ENCODE results near the gene NTRK1. TPM values are rescaled to one million over a fixed set of nuclear protein-coding genes. Genes with fewer than 3 reads are reported as not detected.

Gene NTRK1
- total and polyA plus RNA-seq, 2 experiments from 2014 or later: 0.08 to 0.11 TPM

- peaks cover 57% of the 10 kb centered on the region for H3K27me3 ChIP-seq (replicated peaks; ENCODE audit: insufficient read depth)
- DNase-seq: no peak
- TF ChIP-seq EZH2 (IDR thresholded peaks at IDR 0.05; ENCODE audit: insufficient read depth, poor library complexity, severe bottlenecking): no peak
- no peak for TF ChIP-seq EZH2phosphoT487 (IDR thresholded peaks at IDR 0.05; ENCODE audit: insufficient read depth, low read depth)
- no peak overlapping the region for H3K4me2 ChIP-seq (ENCODE audit: unreplicated experiment)
- H3K9me2 ChIP-seq (ENCODE audit: insufficient read depth): no peaks in the 10 kb centered on the region
- no peaks in the 10 kb centered on the region for H3K4me1 ChIP-seq (ENCODE audit: insufficient read depth)
- no peak overlapping the region for H3K27ac ChIP-seq
- no peaks in the 10 kb centered on the region for H3K79me2 ChIP-seq (ENCODE audit: insufficient read depth)
- H3K9me3 ChIP-seq (ENCODE audit: low read depth): no peaks in the 10 kb centered on the region
- WGBS, 2 experiments (ENCODE audit: low coverage in 1 of 2, low lambda C conversion rate in 2 of 2, missing lambda C conversion rate in 2 of 2): 48 to 49% methylated on average over 18 of the region's 18 CpGs
- in situ Hi-C loops (cut with MboI): no loop called here
- no peak overlapping the region for H3K4me3 ChIP-seq
- no peak overlapping the region for H2AFZ ChIP-seq
- no peaks in the 10 kb centered on the region for H4K20me1 ChIP-seq (ENCODE audit: insufficient read depth)
- no peaks in the 10 kb centered on the region for H3K36me3 ChIP-seq (ENCODE audit: low read depth)
- no peak overlapping the region for H3K9ac ChIP-seq
- H3F3A ChIP-seq (ENCODE audit: insufficient read depth): no peaks in the 10 kb centered on the region
Observed at GRCh38 chr1:156845953-156846545, 14.6 kb upstream of the NTRK1 start.

- no peak for DNase-seq
- no peaks in the 10 kb centered on the region for H3K9me3 ChIP-seq (ENCODE audit: low read depth)
- peaks cover 56% of the 10 kb centered on the region for H3K27me3 ChIP-seq (replicated peaks; ENCODE audit: insufficient read depth)
- H3K4me2 ChIP-seq (ENCODE audit: unreplicated experiment): no peak overlapping the region
- H3K9me2 ChIP-seq (ENCODE audit: insufficient read depth): no peaks in the 10 kb centered on the region
- H2AFZ ChIP-seq: no peak overlapping the region
- 92 to 98% methylated on average over 3 to 5 of the region's 5 CpGs for WGBS, 2 experiments (ENCODE audit: low coverage in 1 of 2, low lambda C conversion rate in 2 of 2, missing lambda C conversion rate in 2 of 2)
- H3K4me1 ChIP-seq (ENCODE audit: insufficient read depth): no peaks in the 10 kb centered on the region
- H3K36me3 ChIP-seq (ENCODE audit: low read depth): no peaks in the 10 kb centered on the region
- H3K9ac ChIP-seq: no peak overlapping the region
- H3F3A ChIP-seq (ENCODE audit: insufficient read depth): no peaks in the 10 kb centered on the region
- in situ Hi-C loops (cut with MboI): no loop called here
- no peaks in the 10 kb centered on the region for H4K20me1 ChIP-seq (ENCODE audit: insufficient read depth)
- no peak for TF ChIP-seq EZH2phosphoT487 (IDR thresholded peaks at IDR 0.05; ENCODE audit: insufficient read depth, low read depth)
- TF ChIP-seq EZH2 (IDR thresholded peaks at IDR 0.05; ENCODE audit: insufficient read depth, poor library complexity, severe bottlenecking): no peak
- no peaks in the 10 kb centered on the region for H3K79me2 ChIP-seq (ENCODE audit: insufficient read depth)
- no peak overlapping the region for H3K27ac ChIP-seq
- H3K4me3 ChIP-seq: no peak overlapping the region
Observed at GRCh38 chr1:156846643-156847042, 14.0 kb upstream of the NTRK1 start.

- in situ Hi-C loops (cut with MboI): no loop called here
- Histone ChIP-seq H3K9me2 (ENCODE audit: insufficient read depth) (no peaks in the 10 kb centered on the region), H3K4me1 (ENCODE audit: insufficient read depth) (no peaks in the 10 kb centered on the region), H3K36me3 (ENCODE audit: low read depth) (no peaks in the 10 kb centered on the region), H3K79me2 (ENCODE audit: insufficient read depth) (no peaks in the 10 kb centered on the region), H3K9me3 (ENCODE audit: low read depth) (no peaks in the 10 kb centered on the region), H3K27me3 (replicated peaks; ENCODE audit: insufficient read depth) (peaks cover 54% of the 10 kb centered on the region), H3F3A (ENCODE audit: insufficient read depth) (no peaks in the 10 kb centered on the region), H3K4me3 (no peak overlapping the region), H4K20me1 (ENCODE audit: insufficient read depth) (no peaks in the 10 kb centered on the region), H3K27ac (no peak overlapping the region), H3K9ac (no peak overlapping the region), H3K4me2 (ENCODE audit: unreplicated experiment) (no peak overlapping the region), H2AFZ (no peak overlapping the region)
- no peak for DNase-seq
- WGBS, 2 experiments (ENCODE audit: low coverage in 1 of 2, low lambda C conversion rate in 2 of 2, missing lambda C conversion rate in 2 of 2): 50 to 57% methylated on average over 7 of the region's 7 CpGs
- TF ChIP-seq EZH2 (IDR thresholded peaks at IDR 0.05; ENCODE audit: insufficient read depth, poor library complexity, severe bottlenecking) (no peak), EZH2phosphoT487 (IDR thresholded peaks at IDR 0.05; ENCODE audit: insufficient read depth, low read depth) (no peak)
Observed at GRCh38 chr1:156847591-156848460, 12.8 kb upstream of the NTRK1 start.

- peaks cover 46% of the 10 kb centered on the region for H3K27me3 ChIP-seq (replicated peaks; ENCODE audit: insufficient read depth)
- 11 to 14% methylated on average over 34 to 36 of the region's 36 CpGs for WGBS, 2 experiments (ENCODE audit: low coverage in 1 of 2, low lambda C conversion rate in 2 of 2, missing lambda C conversion rate in 2 of 2)
Observed at GRCh38 chr1:156848461-156849150, 12.1 kb upstream of the NTRK1 start.

More at GRCh38 chr1:156848461-156849150, 12.1 kb upstream of the NTRK1 start:
- Histone ChIP-seq H3K9me3 (ENCODE audit: low read depth) (no peaks in the 10 kb centered on the region), H3K4me1 (ENCODE audit: insufficient read depth) (no peaks in the 10 kb centered on the region), H3K36me3 (ENCODE audit: low read depth) (no peaks in the 10 kb centered on the region), H2AFZ (no peak overlapping the region), H3K27ac (no peak overlapping the region), H3F3A (ENCODE audit: insufficient read depth) (no peaks in the 10 kb centered on the region), H3K9ac (no peak overlapping the region), H3K9me2 (ENCODE audit: insufficient read depth) (no peaks in the 10 kb centered on the region), H3K4me3 (no peak overlapping the region), H3K4me2 (ENCODE audit: unreplicated experiment) (no peak overlapping the region), H3K79me2 (ENCODE audit: insufficient read depth) (no peaks in the 10 kb centered on the region), H4K20me1 (ENCODE audit: insufficient read depth) (no peaks in the 10 kb centered on the region)
- in situ Hi-C loops (cut with MboI): no loop called here
- TF ChIP-seq EZH2phosphoT487 (IDR thresholded peaks at IDR 0.05; ENCODE audit: insufficient read depth, low read depth): no peak
- TF ChIP-seq EZH2 (IDR thresholded peaks at IDR 0.05; ENCODE audit: insufficient read depth, poor library complexity, severe bottlenecking): no peak
- DNase-seq: peak; percentile 45
